Middle frontal gyrus (tissue), 1 donor: ENCODE data around the gene ALG9.

Experiments used
- DNase-seq: peaks from one replicate; pipeline ENCODE4 v3.0.0-alpha.2; 2015; ENCODE audit warnings: low spot score; ENCODE audit errors: extremely low spot score

ALG9 gene

DNA sequence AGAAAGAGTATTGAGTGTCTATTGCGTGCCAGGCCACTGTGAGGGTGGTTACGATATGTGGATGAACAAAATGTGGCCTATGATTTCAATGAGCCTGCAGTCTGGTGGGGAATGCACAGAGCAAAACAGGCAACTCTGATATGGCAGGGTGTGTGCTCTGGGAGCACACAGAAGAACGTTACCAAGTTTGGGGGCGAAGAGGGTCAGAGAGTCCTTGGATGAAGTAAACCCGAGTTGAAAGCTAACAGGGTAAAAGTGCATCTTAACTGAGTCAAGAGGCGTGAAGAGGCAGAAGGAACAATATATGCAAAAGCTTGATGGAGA, 8.2 kb upstream of the ALG9 start:
- DNase-seq, result no peak

DNA sequence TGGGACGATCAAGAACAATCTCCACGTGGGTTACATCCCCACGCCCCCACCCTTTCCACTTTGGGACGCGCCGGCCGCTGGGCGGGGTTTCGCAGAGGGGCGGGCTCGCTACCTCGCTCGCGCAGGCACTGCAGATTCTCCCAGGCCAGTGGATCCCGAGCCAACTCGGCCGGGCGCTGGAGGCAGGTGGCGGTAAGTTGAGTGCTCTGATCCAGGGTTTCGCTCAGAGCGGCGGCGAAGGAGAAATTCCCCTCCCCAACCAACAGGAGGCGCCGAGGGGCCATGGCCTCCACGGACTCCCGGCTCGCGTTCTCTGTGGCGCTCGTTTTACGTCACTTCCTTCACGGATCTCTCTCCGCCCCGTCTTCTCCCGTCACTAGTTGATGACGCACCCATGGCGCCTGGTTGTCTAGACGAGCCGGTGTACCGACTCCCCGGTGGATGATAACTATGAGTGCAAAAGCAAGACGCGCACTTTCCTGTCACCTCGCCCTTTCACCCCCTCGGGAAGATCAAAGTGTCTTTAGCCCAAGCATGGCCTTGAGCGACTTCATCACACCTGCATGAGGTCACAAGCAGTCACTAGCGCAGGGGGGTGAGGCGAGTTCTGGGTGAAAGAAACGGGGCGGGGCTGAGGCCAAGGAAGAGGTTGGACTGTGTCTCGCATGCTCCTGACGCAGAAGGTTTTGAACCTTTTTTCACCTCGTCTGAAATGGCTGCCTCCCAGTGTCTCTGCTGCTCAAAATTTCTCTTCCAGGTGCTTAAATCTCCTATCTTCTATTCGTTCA, 7.7 kb upstream of the ALG9 start, which contains the start of the genes CFAP68 and FDXACB1:
TSS of gene CFAP68 (plus strand) at position 693 of the 788 bp plus-strand sequence. CDS start at position 713, 20 bp downstream.
TSS of gene FDXACB1 (minus strand) at position 317 of the 788 bp plus-strand sequence. CDS start at position 284, 33 bp downstream.
- peak; percentile 98 for DNase-seq

DNA sequence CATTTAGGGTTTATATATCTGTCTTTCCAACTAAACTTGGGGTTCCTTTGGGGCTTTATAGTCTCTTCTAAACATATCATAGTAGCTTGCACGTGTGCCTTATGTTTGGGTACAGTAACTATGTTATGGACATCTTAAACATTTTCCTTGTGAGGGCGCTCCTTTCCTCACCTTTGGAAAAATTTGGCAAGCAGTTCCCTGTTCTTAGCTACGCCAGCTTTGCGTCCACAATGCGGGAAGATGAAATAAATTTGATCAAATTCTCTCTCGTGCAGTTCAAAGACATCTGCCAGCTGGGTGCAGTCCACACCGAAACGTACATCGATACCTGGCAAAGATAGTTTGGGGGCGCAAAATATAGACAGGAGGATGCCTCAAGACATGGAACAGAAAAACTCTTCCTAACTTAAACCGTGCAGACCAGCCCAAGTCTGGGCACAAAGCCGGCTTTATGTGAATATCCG, 7.0 kb upstream of the ALG9 start:
- no peak for DNase-seq

DNA sequence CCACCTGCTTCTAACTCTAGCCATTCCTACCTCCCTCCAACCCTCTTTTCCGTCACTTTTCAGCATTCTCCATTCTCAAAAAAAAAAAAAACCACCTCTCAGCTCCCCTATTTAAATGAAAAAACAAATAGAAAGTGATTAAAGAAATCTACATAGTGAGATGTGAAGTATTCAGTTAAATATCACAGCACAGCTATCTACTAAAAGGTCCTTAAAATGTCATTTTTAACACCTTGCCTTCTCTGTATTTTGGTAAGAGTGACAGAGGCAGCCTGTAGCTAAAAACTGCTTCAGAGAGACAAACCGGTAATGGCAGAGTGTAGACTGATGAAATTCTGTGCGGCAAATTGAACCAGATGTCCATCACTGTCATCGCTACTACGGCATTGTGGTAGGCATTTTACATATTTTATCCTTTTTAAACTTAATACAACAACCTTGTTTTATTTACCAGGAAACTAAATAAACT, 346 bp upstream of the ALG9 start:
- no peak for DNase-seq

DNA sequence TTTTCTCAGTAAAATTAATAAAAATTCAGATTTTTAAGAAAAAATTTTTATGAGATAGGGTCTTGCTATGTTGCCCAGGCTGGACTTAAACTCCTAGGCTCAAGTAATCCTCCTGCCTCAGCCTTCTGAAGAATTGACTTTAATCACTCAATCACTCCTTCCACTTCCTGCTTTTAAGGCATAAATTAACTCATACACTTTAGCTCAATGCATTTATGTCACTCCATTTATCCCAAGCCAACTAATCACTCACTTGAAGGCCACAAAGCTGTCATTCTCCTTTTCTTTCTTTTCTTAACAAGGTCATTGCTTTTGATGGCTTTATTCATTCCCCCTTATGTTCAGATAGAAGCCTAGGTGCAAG, 877 bp downstream of the ALG9 start:
- no peak for DNase-seq

DNA sequence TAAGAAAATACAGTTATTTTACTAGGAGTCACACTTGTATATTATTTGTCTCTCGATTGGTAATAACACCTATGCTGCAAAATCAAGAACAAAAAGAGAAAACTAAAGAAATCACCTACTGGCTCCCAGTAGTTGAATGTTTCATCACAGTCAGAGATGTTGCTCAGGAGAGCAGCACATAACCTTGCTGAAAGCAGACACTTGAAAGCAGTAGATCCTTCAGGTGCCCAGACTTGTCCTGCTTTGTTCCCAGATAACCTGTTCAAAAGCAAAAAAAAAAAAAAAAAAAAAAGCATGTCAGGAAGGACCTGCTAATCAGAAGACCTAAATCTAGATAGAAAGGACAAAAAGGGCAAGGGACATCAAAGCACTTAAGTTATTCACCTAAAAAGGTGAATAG, 1.3 kb downstream of the ALG9 start:
- no peak for DNase-seq

DNA sequence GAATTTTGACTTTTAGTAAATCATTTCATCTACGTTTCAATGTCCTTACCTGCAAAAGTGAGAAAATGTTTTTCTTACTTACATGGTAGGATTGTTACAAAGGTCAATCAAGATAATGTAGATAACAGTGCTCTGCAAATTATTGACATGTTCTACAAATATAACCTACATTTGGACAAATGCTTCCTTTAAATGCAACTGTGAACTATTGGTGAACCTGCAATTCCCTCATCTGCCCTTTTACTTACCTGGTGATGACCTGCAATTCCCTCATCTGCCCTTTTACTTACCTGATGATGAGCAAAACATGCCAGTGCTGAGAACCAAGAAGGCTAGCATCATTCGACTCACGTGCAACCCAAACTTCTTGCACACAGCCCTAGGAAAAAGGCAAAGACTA, 11.1 kb downstream of the ALG9 start:
- DNase-seq, result no peak

DNA sequence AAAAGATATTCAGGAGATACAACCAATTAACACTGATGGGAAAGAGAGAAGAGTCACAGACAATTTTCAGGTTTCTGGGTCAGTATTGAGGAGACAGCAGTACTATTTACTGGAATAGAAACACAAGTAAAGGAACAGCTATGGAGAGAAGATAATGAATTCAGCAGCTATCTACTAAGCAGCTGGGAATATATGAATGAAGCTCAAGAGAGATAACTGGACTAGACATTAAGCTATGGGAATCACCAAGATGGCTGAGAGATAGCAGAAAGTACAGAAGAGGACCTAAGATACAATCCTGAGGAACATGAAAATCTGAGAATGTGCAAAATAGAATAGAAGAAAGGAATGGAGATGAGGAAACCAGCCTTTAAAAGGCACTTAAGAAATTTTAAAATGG, 15.9 kb downstream of the ALG9 start:
- DNase-seq, result no peak

DNA sequence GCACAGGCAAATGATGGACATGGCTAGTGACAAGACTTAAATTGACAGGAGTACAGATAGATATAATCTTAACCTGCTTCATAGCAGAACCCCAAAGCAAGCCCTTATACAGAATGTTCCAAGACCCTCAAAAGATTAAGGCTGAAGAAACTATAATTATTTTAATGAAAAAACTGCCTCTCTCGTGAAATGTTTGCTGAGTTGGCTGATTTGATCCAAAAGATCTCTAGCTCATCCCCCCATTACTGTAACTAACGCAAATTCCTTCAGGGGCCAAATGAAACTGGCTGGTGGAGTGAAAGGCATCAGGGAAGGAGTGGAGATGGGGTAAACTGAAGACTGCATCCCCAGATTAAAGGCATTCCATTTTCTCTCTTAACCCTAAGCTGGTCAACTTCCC, 19.3 kb downstream of the ALG9 start:
- DNase-seq, result no peak

DNA sequence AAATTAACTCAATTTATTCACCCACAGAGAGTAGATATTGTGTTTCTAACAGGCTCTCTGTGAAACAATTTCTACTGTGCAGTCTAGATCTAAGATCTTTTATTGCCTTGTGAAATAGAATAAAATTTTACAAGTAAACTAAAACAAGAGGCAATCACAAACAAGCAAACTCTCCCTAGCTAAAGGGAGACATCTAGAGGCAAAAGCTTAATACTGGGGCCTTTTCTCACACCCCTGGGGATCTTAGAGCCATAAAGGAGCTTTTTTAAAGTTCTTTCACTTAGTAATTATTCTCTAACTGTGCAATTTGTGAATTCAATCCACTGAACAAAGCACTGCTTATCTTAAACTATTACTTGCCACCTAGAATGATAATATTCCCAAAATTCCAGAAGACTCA, 19.7 kb downstream of the ALG9 start:
- no peak for DNase-seq

DNA sequence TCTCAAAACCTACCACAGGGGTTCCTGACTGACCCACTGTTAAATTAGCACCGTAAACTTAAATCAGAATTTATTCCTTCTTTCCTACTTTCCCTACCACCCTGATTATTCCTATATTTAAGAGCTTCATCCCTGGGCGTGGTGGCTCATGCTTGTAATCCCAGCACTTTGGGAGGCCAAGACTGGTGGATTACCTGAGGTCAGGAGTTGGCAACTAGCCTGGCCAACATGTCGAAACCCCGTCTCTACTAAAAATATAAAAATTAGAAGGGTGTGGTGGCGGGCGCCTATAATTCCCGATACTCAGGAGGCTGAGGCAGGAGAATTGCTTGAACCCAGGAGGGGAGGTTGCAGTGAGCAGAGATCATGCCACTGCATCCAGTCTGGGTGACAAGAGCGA, 20.3 kb downstream of the ALG9 start:
- DNase-seq, result no peak

DNA sequence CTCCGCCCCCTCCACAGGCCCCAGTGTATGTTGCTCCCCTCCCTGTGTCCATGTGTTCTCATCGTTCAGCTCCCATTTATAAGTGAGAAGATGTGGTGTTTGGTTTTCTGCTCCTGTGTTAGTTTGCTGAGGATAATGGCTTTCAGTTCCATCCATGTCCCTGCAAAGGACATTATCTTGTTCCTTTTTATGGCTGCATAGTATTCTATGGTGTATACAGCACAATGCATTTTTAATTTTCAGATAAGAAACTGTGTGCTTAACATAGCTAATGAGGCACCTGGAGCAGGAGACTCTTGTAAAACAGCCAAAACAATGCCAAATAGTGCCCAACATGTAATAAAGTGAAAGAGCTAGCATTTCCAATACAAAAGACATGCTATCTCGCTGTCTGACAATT, 21.8 kb downstream of the ALG9 start:
- DNase-seq, result no peak

DNA sequence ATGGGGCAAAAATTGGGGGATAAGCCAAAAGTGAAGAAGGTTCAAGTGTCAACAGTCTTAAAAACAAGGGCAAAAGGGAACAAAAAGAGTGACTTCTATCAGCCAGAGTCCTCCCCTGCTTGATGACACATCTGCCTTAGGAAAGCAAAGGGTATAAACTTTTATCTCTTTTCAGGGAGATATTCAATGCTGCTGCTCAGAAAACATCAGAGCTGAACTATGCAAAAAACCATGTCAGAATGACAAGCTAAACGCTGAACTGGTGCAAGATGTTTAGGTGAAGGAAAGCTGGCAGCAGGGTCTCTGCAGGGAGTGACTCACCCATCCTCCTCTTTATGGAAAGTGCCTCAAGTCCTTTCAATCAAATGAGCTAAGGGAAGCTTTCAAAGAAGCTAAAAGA, 24.7 kb downstream of the ALG9 start:
- DNase-seq, result no peak

DNA sequence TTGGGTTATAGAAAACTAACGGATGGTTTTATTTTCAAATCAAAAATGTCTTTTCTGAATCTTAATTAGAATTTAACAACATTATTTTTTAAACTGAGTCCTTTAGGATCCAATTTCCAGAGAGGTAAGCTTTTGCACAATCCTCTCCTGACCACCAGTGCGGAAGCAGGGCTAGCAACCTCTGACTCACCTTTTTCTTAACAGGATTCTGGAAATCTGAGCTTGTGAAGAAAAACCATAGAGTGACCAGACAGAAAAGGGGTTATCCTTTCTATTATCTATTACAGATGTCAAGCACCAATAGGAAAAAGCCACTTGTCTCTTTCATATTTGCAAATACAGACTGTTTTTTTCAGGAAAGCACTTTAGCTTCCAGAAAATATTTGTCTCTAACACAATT, 25.3 kb downstream of the ALG9 start:
- no peak for DNase-seq

DNA sequence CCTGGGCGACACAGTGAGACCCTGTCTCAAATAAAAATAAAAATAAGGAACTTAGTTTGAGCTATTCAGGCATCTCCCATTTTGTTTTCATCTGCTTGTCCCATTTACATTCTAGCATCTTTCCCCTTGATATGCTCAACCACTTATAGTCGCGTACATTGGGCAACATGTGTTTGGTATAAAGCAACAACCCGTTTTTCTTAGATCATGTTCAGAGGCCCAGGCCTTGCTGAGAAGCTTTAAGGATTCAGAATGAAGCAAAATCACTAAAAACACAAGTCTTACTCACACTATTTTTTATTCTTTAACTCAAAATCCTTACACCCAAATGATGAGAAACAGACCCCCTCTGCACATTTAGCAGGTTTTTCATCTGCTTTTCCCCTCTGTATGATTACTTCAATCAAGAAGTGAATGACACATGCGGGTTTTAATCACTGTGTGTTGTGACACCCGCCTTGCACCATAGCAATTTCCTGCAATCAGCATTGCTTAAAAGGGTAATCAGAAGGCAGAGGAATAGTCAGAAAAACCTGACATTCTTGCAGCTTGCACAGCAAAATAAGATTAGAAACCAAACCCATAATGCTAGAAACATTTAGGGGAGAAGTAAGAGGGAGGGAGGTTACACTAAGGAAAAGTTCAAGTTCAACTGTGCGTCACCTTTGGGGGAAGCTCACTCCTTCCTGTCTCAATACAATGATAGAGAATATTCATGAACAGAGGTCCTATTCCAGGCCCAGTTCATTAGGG, 25.9 kb downstream of the ALG9 start:
- DNase-seq, result no peak

DNA sequence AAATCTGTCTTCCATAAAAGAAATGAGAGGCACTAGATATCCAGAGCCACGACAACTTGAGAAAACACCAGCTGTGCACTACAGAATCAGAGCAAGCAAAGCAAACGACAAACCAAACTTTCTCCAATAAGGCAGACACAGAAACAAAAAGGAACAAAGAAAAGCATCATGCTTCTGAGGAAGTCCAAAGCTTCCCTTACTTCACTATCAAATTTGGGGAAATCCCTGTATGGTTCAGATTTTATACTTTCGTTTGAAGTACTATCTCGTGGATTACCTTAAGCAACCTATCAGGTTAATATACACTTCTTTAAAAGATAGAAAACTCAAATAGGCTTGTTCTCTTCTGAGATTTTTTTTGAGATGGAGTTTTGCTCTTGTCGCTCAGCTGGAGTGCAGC, 27.7 kb downstream of the ALG9 start:
- DNase-seq, result no peak

DNA sequence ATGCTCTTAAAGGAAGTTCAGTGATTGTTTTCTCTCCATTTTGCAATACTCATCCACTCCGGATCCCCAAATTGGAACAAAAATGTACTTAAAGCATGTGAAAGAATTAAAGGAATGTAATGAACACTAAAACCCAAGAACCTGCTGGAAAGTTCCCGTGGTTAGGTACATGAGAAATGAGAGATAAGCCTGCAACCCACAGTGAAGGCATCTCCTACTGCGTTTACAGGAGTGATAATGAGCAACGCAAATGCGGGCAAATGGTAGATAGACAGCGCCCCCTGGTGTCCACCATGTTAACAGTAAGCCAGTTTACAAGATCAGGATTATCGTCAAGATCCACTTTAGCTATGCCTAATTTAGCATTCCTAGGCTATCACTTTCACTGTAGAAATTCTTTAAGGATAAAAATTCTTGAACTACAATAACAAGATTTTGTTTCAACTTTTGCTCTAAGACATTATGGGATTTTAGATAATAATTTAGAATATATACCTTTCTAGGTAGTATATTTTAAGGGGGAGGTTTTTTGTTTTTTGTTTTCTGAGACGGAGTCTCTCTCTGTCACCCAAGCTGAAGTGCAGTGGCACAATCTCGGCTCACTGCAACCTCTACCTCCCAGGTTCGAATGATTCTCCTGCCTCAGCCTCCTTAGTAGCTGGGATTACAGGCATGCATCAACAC, 29.9 kb downstream of the ALG9 start:
- peak; percentile 81 for DNase-seq

DNA sequence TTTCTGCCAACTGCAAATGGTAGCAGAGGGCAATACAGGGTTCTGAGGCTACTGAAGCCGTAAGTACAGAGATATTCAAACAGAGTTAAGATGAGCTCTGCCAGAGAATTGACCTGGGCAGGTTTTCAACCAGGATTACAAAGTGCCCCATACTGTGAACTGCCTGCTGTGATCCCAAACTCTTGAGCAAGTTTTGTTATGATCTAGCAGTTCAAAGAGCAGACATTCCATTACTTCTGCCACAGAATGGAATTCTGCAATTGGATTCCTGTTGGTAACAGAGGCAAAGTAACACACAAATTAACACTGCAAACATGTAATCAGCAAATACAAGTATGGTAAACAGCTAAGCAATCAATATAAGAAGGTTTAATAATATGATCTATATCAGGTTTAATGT, 31.2 kb downstream of the ALG9 start:
- no peak for DNase-seq

DNA sequence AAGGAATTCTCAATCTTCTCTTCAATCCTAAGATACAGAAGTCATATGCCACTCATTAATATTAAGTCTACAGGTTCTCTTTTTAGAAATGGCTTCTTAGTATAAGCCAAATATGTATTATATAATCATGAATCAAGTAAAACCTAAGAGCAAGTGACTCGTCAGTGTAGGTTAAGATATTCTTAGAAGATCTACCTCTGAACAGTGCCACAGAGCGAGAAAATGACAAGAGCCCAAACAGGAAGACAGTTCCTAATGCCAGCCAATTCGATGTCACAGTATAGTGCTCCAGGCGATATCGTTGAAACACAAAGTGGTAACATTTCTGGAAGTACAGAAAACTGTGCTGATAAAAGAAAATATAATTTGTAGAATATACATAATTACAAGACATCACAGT, 33.3 kb downstream of the ALG9 start:
- no peak for DNase-seq

DNA sequence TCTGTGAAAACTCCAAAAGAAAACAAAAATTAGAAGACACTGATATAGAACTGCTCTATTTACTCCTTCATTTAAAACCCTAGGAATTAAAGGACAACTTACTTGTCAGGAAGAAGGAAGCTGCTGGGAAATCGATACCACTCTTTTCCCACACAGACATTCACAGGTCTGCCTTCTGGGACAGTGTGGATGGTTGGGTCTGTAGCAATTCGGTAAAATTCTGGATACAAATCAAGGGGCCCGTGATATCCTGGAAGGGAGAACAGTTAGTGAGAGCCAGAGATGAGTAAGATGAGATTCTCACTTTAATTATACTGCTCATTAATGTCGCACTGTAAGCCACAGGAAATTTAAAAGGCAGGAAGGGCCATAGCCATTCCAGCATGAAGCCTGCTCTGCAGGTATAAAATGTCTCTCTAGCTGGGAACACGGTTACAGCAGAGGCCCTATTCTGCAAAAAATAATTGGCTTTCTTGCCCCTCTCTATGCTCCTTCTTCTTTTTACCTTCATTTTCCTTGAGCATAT, 34.0 kb downstream of the ALG9 start:
- DNase-seq, result no peak

DNA sequence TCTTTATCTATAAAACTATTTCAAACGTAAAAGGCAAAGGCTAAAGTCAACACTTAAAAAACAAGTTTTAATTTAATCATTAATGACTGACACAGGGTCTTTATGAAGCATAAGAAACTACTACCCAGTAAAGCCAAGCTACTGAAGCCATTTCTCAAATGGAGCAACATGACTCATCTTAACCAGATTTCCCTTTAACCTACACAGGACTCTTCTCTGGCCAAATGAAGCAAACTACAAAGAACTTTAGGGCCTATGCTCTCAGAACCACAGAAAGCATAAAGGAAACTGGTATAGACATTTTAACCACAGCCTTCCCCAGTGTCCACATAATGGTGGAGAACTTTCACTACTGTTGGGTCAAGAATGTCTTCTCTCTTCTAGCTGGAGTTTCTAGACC, 34.7 kb downstream of the ALG9 start:
- no peak for DNase-seq

DNA sequence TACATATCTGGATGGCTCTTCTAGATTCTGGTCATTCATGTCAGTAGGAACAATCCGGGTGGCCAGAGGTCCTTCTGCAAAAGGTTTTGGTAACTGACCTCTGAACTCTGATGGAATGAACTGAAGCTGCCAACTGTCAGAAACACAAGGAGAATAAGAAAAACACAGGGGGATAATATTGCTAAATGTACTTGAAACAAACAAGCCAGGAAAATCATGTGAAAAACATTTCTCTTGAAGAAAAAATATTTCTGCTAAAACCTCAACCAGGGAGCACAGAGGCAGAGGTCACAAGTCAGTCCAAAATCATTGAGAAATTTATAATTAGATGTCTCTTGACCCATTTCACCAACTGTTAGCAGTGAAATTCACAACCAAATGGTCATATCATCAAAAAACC, 35.2 kb downstream of the ALG9 start:
- no peak for DNase-seq
